GM12874 (cell line): ENCODE data around the gene NEMP2.

ENCODE experiments used
- CTCF ChIP-seq: IDR thresholded peaks from 2 replicates; pipeline ENCODE4 v1.5.1; 2011; ENCODE audit warnings: low read depth, mild to moderate bottlenecking, control low read depth, low read length, moderate library complexity; ENCODE audit not compliant: insufficient read depth

The NEMP2 gene

DNA sequence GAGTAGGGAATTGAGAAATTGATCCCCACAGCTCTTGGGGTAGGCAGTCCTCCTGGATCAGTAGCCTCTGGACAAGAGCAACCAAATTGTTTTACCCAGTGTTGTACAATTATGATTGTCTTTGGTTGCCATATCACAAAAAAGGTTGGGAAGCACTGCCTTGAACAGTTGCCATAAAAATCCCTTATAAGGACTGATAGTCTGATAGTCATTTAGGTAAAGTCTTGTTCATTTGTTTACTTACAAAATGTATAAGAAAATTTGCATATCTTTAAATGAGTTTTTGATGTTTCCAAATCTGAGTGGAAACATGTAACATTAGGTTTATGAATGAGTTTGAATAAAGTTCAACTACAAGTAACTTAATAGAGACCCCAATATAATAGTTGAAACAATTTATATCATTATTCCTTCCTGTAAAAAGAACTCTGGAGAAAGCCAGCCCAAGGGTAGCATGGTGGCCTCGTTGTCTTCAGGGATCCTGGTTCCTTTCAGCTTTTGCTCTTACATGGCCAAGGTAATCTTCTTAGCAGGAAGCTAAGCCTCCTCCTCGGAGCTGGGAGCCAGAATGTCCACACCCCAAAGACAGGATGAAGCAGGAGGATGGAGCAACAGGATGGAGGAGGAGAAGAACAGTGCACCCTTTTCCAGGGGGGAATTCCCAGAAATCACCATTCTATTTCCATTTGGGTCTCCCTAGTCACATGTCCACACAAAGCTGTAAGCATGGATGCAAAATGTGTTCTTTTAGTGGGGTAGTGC is 35.7 kb upstream of the NEMP2 start:
- no peak for TF ChIP-seq CTCF

- TF ChIP-seq CTCF, result no peak
Measured at GRCh38 chr2:190564838-190565237, 30.3 kb upstream of the NEMP2 start.

- no peak for TF ChIP-seq CTCF
Measured at GRCh38 chr2:190563646-190564045, 29.1 kb upstream of the NEMP2 start.

- no peak for TF ChIP-seq CTCF
Measured at GRCh38 chr2:190563109-190563508, 28.6 kb upstream of the NEMP2 start.

DNA sequence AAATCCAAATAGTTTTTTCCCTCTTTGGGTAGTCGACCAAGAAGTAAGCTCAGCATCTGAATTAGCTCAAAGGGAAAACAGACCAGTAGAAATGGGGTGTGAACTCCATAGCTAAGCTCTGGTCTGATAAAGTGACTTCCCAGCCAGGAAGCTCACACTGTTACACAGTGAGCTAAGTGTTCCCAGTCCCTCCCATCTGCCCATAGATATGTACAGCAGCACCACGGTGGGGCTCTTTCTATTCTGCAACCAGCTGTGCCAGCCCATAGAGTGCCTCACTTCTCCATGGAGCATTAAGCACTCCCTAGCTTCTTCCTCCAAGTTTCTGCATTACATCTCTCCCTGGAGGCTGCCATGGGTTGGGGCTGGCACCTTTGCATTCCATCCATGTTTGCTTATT is 27.6 kb upstream of the NEMP2 start:
- TF ChIP-seq CTCF, result no peak

DNA sequence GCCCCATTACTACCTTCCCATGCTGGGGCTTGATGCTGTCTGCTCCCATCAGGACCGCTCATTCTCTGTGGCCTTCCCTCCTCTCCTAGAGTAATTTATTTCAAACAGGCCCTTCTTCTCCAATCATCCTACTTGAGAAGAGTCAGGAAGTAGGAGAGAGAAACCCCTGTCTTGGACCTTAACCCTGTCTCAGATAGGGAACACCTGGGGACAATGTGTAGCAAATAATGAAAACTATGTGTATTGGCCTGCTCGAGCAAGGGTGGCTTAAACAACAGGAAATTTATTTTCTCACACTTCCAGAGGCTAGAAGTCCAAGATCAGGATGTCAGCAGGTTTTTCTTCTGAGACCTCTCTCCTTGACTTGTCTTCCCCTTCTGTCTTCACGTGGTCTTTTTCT is 26.6 kb upstream of the NEMP2 start:
- no peak for TF ChIP-seq CTCF

DNA sequence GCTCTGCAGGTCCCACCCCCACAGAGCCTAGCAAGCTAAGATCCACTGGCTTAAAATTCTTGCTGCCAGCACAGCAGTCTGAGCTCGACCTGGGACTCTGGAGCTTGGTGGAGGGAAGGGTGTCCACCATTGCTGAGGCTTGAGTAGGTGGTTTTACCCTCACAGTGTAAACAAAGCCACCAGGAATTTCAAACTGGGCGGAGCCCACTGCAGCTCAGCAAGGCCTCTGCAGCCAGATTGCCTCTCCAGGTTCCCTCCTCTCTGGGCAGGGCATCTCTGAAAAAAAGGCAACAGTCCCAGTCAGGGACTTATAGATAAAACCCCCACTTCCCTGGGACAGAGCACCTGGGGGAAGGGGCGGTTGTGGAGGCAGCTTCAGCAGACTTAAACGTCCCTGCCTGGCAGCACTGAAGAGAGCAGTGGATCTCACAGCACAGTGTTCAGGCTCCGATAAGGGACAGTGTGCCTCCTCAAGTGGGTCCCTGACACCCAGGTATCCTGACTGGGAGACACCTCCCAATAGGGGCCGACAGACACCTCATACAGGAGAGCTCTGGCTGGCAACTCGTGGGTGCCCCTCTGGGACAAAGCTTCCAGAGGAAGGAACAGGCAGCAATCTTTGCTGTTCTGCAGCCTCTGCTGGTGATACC is 20.0 kb upstream of the NEMP2 start:
- no peak for TF ChIP-seq CTCF
